SK-N-SH (cell line): ENCODE results near the gene AANAT. TPM values are rescaled to one million over a fixed set of nuclear protein-coding genes. Genes with fewer than 3 reads are reported as not detected.

ENCODE experiments used
- CTCF ChIA-PET: fragments of 300-600, 350-600 bp; formaldehyde crosslinking; extraction: SDS; loops from one replicate; lab custom pipeline; 2021; lab: Yijun Ruan, JAX
- POLR2A ChIA-PET: fragments of 350-600 bp; sonication (Branson Sonifier 250); formaldehyde crosslinking; extraction: SDS; loops from one replicate; lab custom pipeline; 2020; ENCODE audit warnings: antibody characterized with exemption, inconsistent platforms; lab: Yijun Ruan, JAX
- DNase-seq: peaks from one replicate; pipeline ENCODE4 v3.0.0; 2012
- H2AFZ ChIP-seq: fragments of 200-600 bp; sonication (generic); 2 replicates; pipeline ENCODE4 v1.8.1; 2016; ENCODE audit warnings: antibody characterized with exemption, mild to moderate bottlenecking, low read depth
- H3F3A ChIP-seq: fragments of 200-600 bp; sonication (generic); replicated peaks from 2 replicates; pipeline ENCODE3; 2016; ENCODE audit warnings: antibody characterized with exemption, mild to moderate bottlenecking; ENCODE audit not compliant: insufficient read depth
- H3K27ac ChIP-seq, 2 experiments: fragments of 200-500 bp in 1 of 2; fragments of 200-600 bp in 1 of 2; sonication (Bioruptor generic) in 1 of 2; sonication (generic), shearing (Covaris generic) in 1 of 2; 2 replicates each; pipeline versions ENCODE4 v1.5.1 to v1.6.1; 2014 to 2016; ENCODE audit warnings: low read depth in 2 of 2, inconsistent platforms in 1 of 2, low read length in 1 of 2, mild to moderate bottlenecking in 1 of 2, mixed read lengths in 1 of 2
- H3K27me3 ChIP-seq: fragments of 200-600 bp; sonication (generic), shearing (Covaris generic); 2 replicates; pipeline ENCODE4 v1.6.1; 2016; ENCODE audit warnings: mixed run types; ENCODE audit not compliant: insufficient read depth
- H3K36me3 ChIP-seq, 2 experiments: fragments of 200-500 bp in 1 of 2; fragments of 200-600 bp in 1 of 2; sonication (Bioruptor generic) in 1 of 2; sonication (generic) in 1 of 2; replicated peaks in 1 of 2; 2 replicates each; pipeline versions ENCODE3 to v1.5.1; 2014 to 2016; ENCODE audit warnings: low read length in 1 of 2, mild to moderate bottlenecking in 1 of 2; ENCODE audit not compliant: insufficient read depth in 2 of 2, control insufficient read depth in 1 of 2
- H3K4me1 ChIP-seq, 2 experiments: fragments of 200-500 bp in 1 of 2; fragments of 200-600 bp in 1 of 2; sonication (Bioruptor generic) in 1 of 2; sonication (generic), shearing (Covaris generic) in 1 of 2; 2 replicates each; pipeline versions ENCODE4 v1.5.1 to v1.6.1; 2014 to 2016; ENCODE audit warnings: low read depth in 1 of 2, low read length in 1 of 2, mixed run types in 1 of 2; ENCODE audit not compliant: insufficient read depth in 2 of 2, control insufficient read depth in 1 of 2
- H3K4me2 ChIP-seq: fragments of 200-600 bp; sonication (generic), shearing (Covaris generic); 2 replicates; pipeline ENCODE4 v1.6.1; 2017; ENCODE audit warnings: mixed run types
- H3K4me3 ChIP-seq, 2 experiments: fragments of 200-500 bp in 1 of 2; fragments of 200-600 bp in 1 of 2; sonication (Bioruptor generic) in 1 of 2; sonication (generic), shearing (Covaris generic) in 1 of 2; 2 replicates each; pipeline versions ENCODE4 v1.5.1 to v1.8.1; 2014 to 2016; ENCODE audit warnings: low read depth in 2 of 2, inconsistent platforms in 1 of 2, low read length in 1 of 2, mild to moderate bottlenecking in 1 of 2, mixed read lengths in 1 of 2, moderate library complexity in 1 of 2
- H3K79me2 ChIP-seq: fragments of 200-600 bp; sonication (generic); 2 replicates; pipeline ENCODE4 v1.8.1; 2017; ENCODE audit warnings: mild to moderate bottlenecking; ENCODE audit not compliant: insufficient read depth
- H3K9ac ChIP-seq: fragments of 200-600 bp; sonication (generic); 2 replicates; pipeline ENCODE4 v1.6.1; 2017; ENCODE audit warnings: mixed run types
- H3K9me2 ChIP-seq: fragments of 200-600 bp; sonication (generic); 2 replicates; pipeline ENCODE4 v1.6.1; 2017; ENCODE audit warnings: mixed run types
- H3K9me3 ChIP-seq: fragments of 200-600 bp; sonication (generic); 2 replicates; pipeline ENCODE4 v1.6.1; 2017; ENCODE audit warnings: mixed run types, mild to moderate bottlenecking, moderate library complexity
- H4K20me1 ChIP-seq: fragments of 200-600 bp; sonication (generic); 2 replicates; pipeline ENCODE4 v1.6.1; 2017; ENCODE audit warnings: mild to moderate bottlenecking, mixed run types; ENCODE audit not compliant: insufficient read depth
- ELF1 ChIP-seq: IDR thresholded peaks from 2 replicates; pipeline ENCODE4 v1.4.0; 2012
- FOXM1 ChIP-seq: IDR thresholded peaks from 2 replicates; pipeline ENCODE4 v1.4.0; 2012; ENCODE audit warnings: low read depth, mild to moderate bottlenecking
- GABPA ChIP-seq: IDR thresholded peaks from 2 replicates; pipeline ENCODE4 v1.4.0; 2012; ENCODE audit warnings: low read depth, mild to moderate bottlenecking
- GATA2 ChIP-seq: sonication (generic); formaldehyde crosslinking; IDR thresholded peaks from 2 replicates; pipeline ENCODE4 v1.5.0; 2020; ENCODE audit warnings: mild to moderate bottlenecking, missing genetic modification reagents
- MEF2A ChIP-seq: IDR thresholded peaks from 2 replicates; pipeline ENCODE4 v1.4.0; 2012; ENCODE audit warnings: low read depth, borderline replicate concordance
- NFIC ChIP-seq: IDR thresholded peaks from 2 replicates; pipeline ENCODE4 v1.4.0; 2012; ENCODE audit warnings: borderline replicate concordance
- REST ChIP-seq: IDR thresholded peaks from 2 replicates; pipeline ENCODE4 v1.6.1; 2012; ENCODE audit warnings: mild to moderate bottlenecking, low read depth, low read length, moderate library complexity
- RXRA ChIP-seq: IDR thresholded peaks from 2 replicates; pipeline ENCODE4 v1.4.0; 2012; ENCODE audit warnings: low read depth, mild to moderate bottlenecking, borderline replicate concordance
- TAF1 ChIP-seq: IDR thresholded peaks from 2 replicates; pipeline ENCODE4 v1.6.1; 2012; ENCODE audit warnings: low read depth, mild to moderate bottlenecking, low read length, moderate library complexity, borderline replicate concordance
- YY1 ChIP-seq: IDR thresholded peaks from 2 replicates; pipeline ENCODE4 v1.4.0; 2012; ENCODE audit warnings: low read depth, mild to moderate bottlenecking
- WGBS: methylation state at CpG from one replicate; pipeline ENCODE4 v1.1.6; 2017; ENCODE audit warnings: low lambda C conversion rate; 5-methylcytosine and 5-hydroxymethylcytosine counted together
- polyA plus RNA-seq, 3 experiments: library from polyadenylated mRNA; depleted of rRNA; stranded (reverse); fragments of >200 nt; gene quantifications; 2 replicates each; pipeline ENCODE4 v1.2.3, GENCODE V29; 2012

The AANAT gene
- polyA plus RNA-seq, 1 of the 3 experiments (the other 2 are of a cell fraction): 0.26 TPM

DNA sequence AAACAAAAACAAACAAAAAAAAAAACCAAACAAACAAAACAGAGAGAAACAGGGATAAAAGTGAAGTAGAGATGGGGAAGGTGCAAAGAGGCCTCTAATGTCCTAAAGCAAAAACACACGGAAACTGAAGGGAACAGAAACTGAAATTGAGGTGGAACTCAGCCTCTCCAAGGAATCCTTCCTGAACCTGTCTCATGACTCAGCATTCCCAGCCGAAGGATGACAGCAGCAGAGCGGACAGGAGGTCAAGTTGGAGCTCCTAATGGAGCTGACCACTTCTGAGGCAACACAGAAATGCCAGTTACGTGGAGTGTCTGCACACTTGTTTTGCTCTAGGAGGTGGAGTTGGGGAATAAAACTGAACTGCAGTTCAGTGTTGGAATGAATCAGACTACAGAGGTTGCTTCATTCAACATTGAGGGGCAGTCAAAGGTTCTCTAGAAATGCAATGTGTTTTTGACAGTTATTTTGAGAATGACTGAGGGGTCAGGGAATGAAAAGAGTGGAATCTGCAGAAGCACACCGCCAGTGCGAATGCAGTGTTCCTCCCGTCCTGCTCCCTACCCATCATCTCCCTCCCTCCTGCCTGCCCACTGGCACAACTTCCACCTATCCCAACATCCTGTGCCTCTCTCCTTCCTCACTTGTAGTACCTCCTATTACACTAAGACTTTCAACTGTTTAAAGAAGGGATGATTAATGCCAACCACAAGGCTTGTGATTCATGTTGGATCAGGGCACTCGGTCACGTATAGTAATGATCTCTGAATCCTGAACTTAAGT is 20.8 kb upstream of the AANAT start (continued):
- TF ChIP-seq RXRA (peak; percentile 66; the same call in 1 of the 2 replicates), REST (0 out of 2 replicates have a peak, but pooled peaks have one; percentile 23), ELF1 (no peak), GABPA (no peak), FOXM1 (no peak), MEF2A (no peak), YY1 (no peak), TAF1 (no peak)

DNA sequence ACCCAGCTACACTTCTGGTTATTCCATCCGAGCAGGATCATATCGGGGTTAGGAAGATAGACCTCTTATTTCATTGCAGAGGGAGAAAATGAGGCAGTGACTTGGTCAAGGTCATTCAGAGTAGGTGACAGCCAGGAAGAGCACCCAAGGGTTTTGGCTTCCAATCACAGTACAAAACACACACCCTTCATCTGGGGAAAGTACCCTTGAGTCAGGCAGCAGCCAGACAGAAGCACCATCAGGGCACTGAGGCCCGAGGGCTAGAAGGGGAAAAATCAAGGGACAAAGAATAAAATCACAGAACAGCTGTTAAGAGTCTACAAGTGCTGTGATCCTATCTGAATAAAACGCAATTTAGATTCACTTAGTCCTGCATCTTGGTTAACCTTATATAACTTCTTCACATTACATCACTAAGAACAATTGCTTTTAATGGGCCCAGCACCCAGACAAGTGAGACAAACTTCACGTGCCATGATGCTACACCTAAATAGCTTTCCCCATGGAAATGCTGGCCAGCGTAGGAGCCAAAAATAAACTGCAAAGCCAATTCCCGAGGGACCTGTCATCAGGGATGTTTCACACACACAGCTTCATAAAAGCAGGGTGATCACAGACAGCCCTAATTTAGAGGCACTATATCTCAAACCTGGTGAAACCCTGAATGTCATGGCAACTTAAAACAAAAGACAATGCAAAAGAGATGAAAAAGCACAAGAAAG is 19.3 kb upstream of the AANAT start:
- CTCF ChIA-PET: interaction anchor here (0.7 to 56.8 kb wide), 13 partner anchors 10 to 279 kb away, joined by 3 to 1687 read pairs (median 6); partner anchors contain the start of genes AANAT and RHBDF2

More for the DNA sequence above, 19.3 kb upstream of the AANAT start:
- Histone ChIP-seq H2AFZ (no peak overlapping the region), H3K79me2 (peaks cover 91% of the 10 kb centered on the region), H3K9ac (no peak overlapping the region), H3K4me2 (peak overlapping the region; percentile 69), H4K20me1 (peaks cover 90% of the 10 kb centered on the region), H3K27me3 (no peaks in the 10 kb centered on the region), H3F3A (peaks cover 25% of the 10 kb centered on the region), H3K4me3 (no peak overlapping the region), H3K9me2 (no peaks in the 10 kb centered on the region), H3K36me3 (no peaks in the 10 kb centered on the region), H3K4me1 (peaks cover 42 to 45% of the 10 kb centered on the region in 2 experiments), H3K9me3 (no peaks in the 10 kb centered on the region), H3K27ac (peak overlapping the region; percentile 39 to 64; a peak in 3 of 4 replicates)
- DNase-seq: peak; percentile 41
- POLR2A ChIA-PET: interaction anchor here (2.3 kb wide), 1 partner anchor 33 kb away, joined by 7 read pairs; no protein-coding TSS in a partner anchor
- TF ChIP-seq GATA2 (CRISPR knock-in tag): peak; percentile 19; the same call in 1 of the 2 replicates
- no peak for TF ChIP-seq NFIC
- 61% methylated on average over 7 of the region's 7 CpGs for WGBS
